ENCODE data around the gene TREM1. TPM values are rescaled to one million over a fixed set of nuclear protein-coding genes. Genes with fewer than 3 reads are reported as not detected.

Gene TREM1
- total RNA-seq, result under 1 TPM; 0.62 to 0.86 TPM

- ATAC-seq (peak; percentile 38), DNase-seq (no peak)
- intact Hi-C loops (cut with DNase I, micrococcal nuclease), result no loop called here
- Mint-ChIP-seq H3K9me3 (ENCODE audit: low read depth) (no peaks in the 10 kb centered on the region), H3K4me1 (peaks cover 13% of the 10 kb centered on the region), H3K27me3 (peaks cover 3% of the 10 kb centered on the region), H3K36me3 (ENCODE audit: low read depth) (no peaks in the 10 kb centered on the region), H3K4me3 (no peak within 1 kb of the TSS), H3K27ac (no peak within 1 kb of the TSS)
- ChIA-PET POLR2A (no interaction called here), CTCF (interaction anchor here (2.5 kb wide), 1 partner anchor 12 kb away, joined by 7 read pairs; no protein-coding TSS in a partner anchor)
These were observed at the start of gene TREM1 for GRCh38 chr6:41286544-41287346. Gene TREM1, minus strand, starts transcription at chr6:41286682. Its CDS starts 27 bp downstream, at chr6:41286655.

- H3K4me1 Mint-ChIP-seq, result peaks cover 33% of the 10 kb centered on the region
- DNase-seq, result no peak
These were observed 49.5 kb upstream of the TREM1 start for GRCh38 chr6:41335943-41336342.

GRCh38 chr6:41335296-41335695, 48.8 kb upstream of the TREM1 start, which contains the start of gene NCR2:
Gene NCR2, plus strand, starts transcription at chr6:41335608. Its CDS starts 269 bp downstream, at chr6:41335877.
- ATAC-seq (no peak), DNase-seq (no peak)
- ChIA-PET CTCF (interaction anchor here (0.6 to 4.5 kb wide), 5 partner anchors 29 to 786 kb away, joined by 3 to 27 read pairs (median 3); no protein-coding TSS in a partner anchor), POLR2A (no interaction called here)
- intact Hi-C loops (cut with DNase I, micrococcal nuclease), result no loop called here
- peak within 1 kb of the TSS; percentile 73 for H3K27ac Mint-ChIP-seq
- no peaks in the 10 kb centered on the region for H3K9me3 Mint-ChIP-seq (ENCODE audit: low read depth)
- H3K4me3 Mint-ChIP-seq, result no peak within 1 kb of the TSS
- no peaks in the 10 kb centered on the region for H3K27me3 Mint-ChIP-seq
- peaks cover 33% of the 10 kb centered on the region for H3K4me1 Mint-ChIP-seq
- no peaks in the 10 kb centered on the region for H3K36me3 Mint-ChIP-seq (ENCODE audit: low read depth)

More at GRCh38 chr6:41335943-41336342, 49.5 kb upstream of the TREM1 start:
- Mint-ChIP-seq H3K36me3 (ENCODE audit: low read depth) (no peaks in the 10 kb centered on the region), H3K27ac (no peak overlapping the region), H3K9me3 (ENCODE audit: low read depth) (no peaks in the 10 kb centered on the region), H3K27me3 (no peaks in the 10 kb centered on the region), H3K4me3 (no peak overlapping the region)
- intact Hi-C loops (cut with DNase I, micrococcal nuclease), result no loop called here
- ATAC-seq, result no peak
- CTCF ChIA-PET, result interaction anchor here (0.6 to 4.5 kb wide), 3 partner anchors 29 to 1218 kb away, joined by 3 to 27 read pairs (median 3); no protein-coding TSS in a partner anchor
- POLR2A ChIA-PET, result interaction anchor here (0.6 kb wide), 1 partner anchor 37 kb away, joined by 6 read pairs; no protein-coding TSS in a partner anchor

GRCh38 chr6:41334482-41335040, 48.1 kb upstream of the TREM1 start:
- intact Hi-C loops (cut with DNase I, micrococcal nuclease), result no loop called here
- H3K4me1 Mint-ChIP-seq, result peaks cover 33% of the 10 kb centered on the region
- no peaks in the 10 kb centered on the region for H3K27me3 Mint-ChIP-seq
- POLR2A ChIA-PET, result interaction anchor here (1.1 kb wide), 1 partner anchor 134 kb away, joined by 4 read pairs; no protein-coding TSS in a partner anchor
- no peak overlapping the region for H3K4me3 Mint-ChIP-seq
- ATAC-seq, result peak; percentile 5
- H3K27ac Mint-ChIP-seq, result peak overlapping the region; percentile 73
- H3K9me3 Mint-ChIP-seq (ENCODE audit: low read depth), result no peaks in the 10 kb centered on the region
- CTCF ChIA-PET, result interaction anchor here (0.6 to 4.5 kb wide), 12 partner anchors 13 to 347 kb away, joined by 3 to 27 read pairs (median 5); no protein-coding TSS in a partner anchor
- DNase-seq, result no peak
- H3K36me3 Mint-ChIP-seq (ENCODE audit: low read depth), result no peaks in the 10 kb centered on the region

GRCh38 chr6:41332842-41333736, 46.6 kb upstream of the TREM1 start:
- Mint-ChIP-seq H3K4me3 (peak overlapping the region; percentile 4), H3K27ac (peak overlapping the region; percentile 77), H3K4me1 (peaks cover 33% of the 10 kb centered on the region), H3K36me3 (ENCODE audit: low read depth) (no peaks in the 10 kb centered on the region), H3K27me3 (no peaks in the 10 kb centered on the region), H3K9me3 (ENCODE audit: low read depth) (no peaks in the 10 kb centered on the region)
- DNase-seq (no peak), ATAC-seq (no peak)
- POLR2A ChIA-PET, result interaction anchor here (0.5 to 1.1 kb wide), 3 partner anchors 12 to 1128 kb away, joined by 3 to 4 read pairs (median 4); no protein-coding TSS in a partner anchor
- intact Hi-C loops (cut with DNase I, micrococcal nuclease), result no loop called here
- CTCF ChIA-PET, result interaction anchor here (0.6 to 4.5 kb wide), 13 partner anchors 9 to 258 kb away, joined by 3 to 27 read pairs (median 4); no protein-coding TSS in a partner anchor

GRCh38 chr6:41332241-41332640, 45.8 kb upstream of the TREM1 start:
- H3K36me3 Mint-ChIP-seq (ENCODE audit: low read depth), result no peaks in the 10 kb centered on the region
- ATAC-seq, result no peak
- no peaks in the 10 kb centered on the region for H3K27me3 Mint-ChIP-seq
- ChIA-PET CTCF (interaction anchor here (0.9 to 4.5 kb wide), 6 partner anchors 10 to 36 kb away, joined by 3 to 27 read pairs (median 4); no protein-coding TSS in a partner anchor), POLR2A (no interaction called here)
- no peak for DNase-seq
- no peak overlapping the region for H3K27ac Mint-ChIP-seq
- peaks cover 33% of the 10 kb centered on the region for H3K4me1 Mint-ChIP-seq
- H3K4me3 Mint-ChIP-seq, result no peak overlapping the region
- no peaks in the 10 kb centered on the region for H3K9me3 Mint-ChIP-seq (ENCODE audit: low read depth)
- intact Hi-C loops (cut with DNase I, micrococcal nuclease), result no loop called here

- DNase-seq (no peak), ATAC-seq (no peak)
- Mint-ChIP-seq H3K4me3 (no peak overlapping the region), H3K9me3 (ENCODE audit: low read depth) (no peaks in the 10 kb centered on the region), H3K27me3 (no peaks in the 10 kb centered on the region), H3K36me3 (ENCODE audit: low read depth) (no peaks in the 10 kb centered on the region), H3K27ac (no peak overlapping the region), H3K4me1 (peaks cover 33% of the 10 kb centered on the region)
- POLR2A ChIA-PET, result interaction anchor here (0.6 kb wide), 1 partner anchor 1440 kb away, joined by 4 read pairs; no protein-coding TSS in a partner anchor
- intact Hi-C loops (cut with DNase I, micrococcal nuclease), result no loop called here
- CTCF ChIA-PET, result interaction anchor here (0.9 to 4.5 kb wide), 4 partner anchors 12 to 36 kb away, joined by 3 to 27 read pairs (median 3); no protein-coding TSS in a partner anchor
These were observed 45.1 kb upstream of the TREM1 start for GRCh38 chr6:41331401-41332150.

- H3K4me1 Mint-ChIP-seq, result no peaks in the 10 kb centered on the region
- H3K4me3 Mint-ChIP-seq, result no peak overlapping the region
- no peak for ATAC-seq
- H3K27me3 Mint-ChIP-seq, result no peaks in the 10 kb centered on the region
- ChIA-PET CTCF (interaction anchor here (0.6 to 1.5 kb wide), 2 partner anchors 9 to 216 kb away, joined by 3 read pairs; no protein-coding TSS in a partner anchor), POLR2A (no interaction called here)
- DNase-seq, result no peak
- no peaks in the 10 kb centered on the region for H3K36me3 Mint-ChIP-seq (ENCODE audit: low read depth)
- H3K27ac Mint-ChIP-seq, result no peak overlapping the region
- intact Hi-C loops (cut with DNase I, micrococcal nuclease), result no loop called here
- no peaks in the 10 kb centered on the region for H3K9me3 Mint-ChIP-seq (ENCODE audit: low read depth)
These were observed 40.7 kb upstream of the TREM1 start for GRCh38 chr6:41327177-41327576.

GRCh38 chr6:41326092-41326491, 39.6 kb upstream of the TREM1 start:
- Mint-ChIP-seq H3K4me1 (no peaks in the 10 kb centered on the region), H3K9me3 (ENCODE audit: low read depth) (no peaks in the 10 kb centered on the region), H3K27me3 (no peaks in the 10 kb centered on the region), H3K27ac (no peak overlapping the region), H3K36me3 (ENCODE audit: low read depth) (no peaks in the 10 kb centered on the region), H3K4me3 (no peak overlapping the region)
- ATAC-seq, result no peak
- DNase-seq, result no peak
- intact Hi-C loops (cut with DNase I, micrococcal nuclease), result no loop called here
- POLR2A ChIA-PET, result no interaction called here
- CTCF ChIA-PET, result interaction anchor here (0.6 kb wide), 1 partner anchor 120 kb away, joined by 3 read pairs; no protein-coding TSS in a partner anchor

- intact Hi-C loops (cut with DNase I, micrococcal nuclease), result no loop called here
- H3K4me1 Mint-ChIP-seq, result no peaks in the 10 kb centered on the region
- H3K27me3 Mint-ChIP-seq, result no peaks in the 10 kb centered on the region
- no peak overlapping the region for H3K4me3 Mint-ChIP-seq
- ATAC-seq, result no peak
- no peaks in the 10 kb centered on the region for H3K36me3 Mint-ChIP-seq (ENCODE audit: low read depth)
- ChIA-PET POLR2A (no interaction called here), CTCF (interaction anchor here (0.6 kb wide), 1 partner anchor 120 kb away, joined by 3 read pairs; no protein-coding TSS in a partner anchor)
- no peak overlapping the region for H3K27ac Mint-ChIP-seq
- H3K9me3 Mint-ChIP-seq (ENCODE audit: low read depth), result no peaks in the 10 kb centered on the region
- DNase-seq, result no peak
These were observed 39.1 kb upstream of the TREM1 start for GRCh38 chr6:41325446-41326066.

Data from activated CD4-positive, alpha-beta T cell treated with anti-CD3 and anti-CD28 coated beads for 36 hours (primary cell).